Activated CD4-positive, CD25-positive, alpha-beta regulatory T cell treated with anti-CD3 and anti-CD28 coated beads, Interleukin-2, amount 50 U/mL, for 24 hours (primary cell): ENCODE data around the gene NACC1.
A peak's percentile ranks its signal among the peaks of the same experiment; 100 is the strongest.
"Not testable (repeated sequence)": the region's sequence is repeated elsewhere in the genome, so short reads cannot be mapped to it uniquely, and the experiment has no call there.

Source experiments
- ATAC-seq, 2 donors: fragments of 150-1000 bp; cut with Tn5 transposase; one replicate each; pipeline ENCODE4 v1.10.0; 2021; ENCODE audit warnings: mild to moderate bottlenecking in 1 of 2, moderate library complexity in 1 of 2

Gene NACC1

DNA sequence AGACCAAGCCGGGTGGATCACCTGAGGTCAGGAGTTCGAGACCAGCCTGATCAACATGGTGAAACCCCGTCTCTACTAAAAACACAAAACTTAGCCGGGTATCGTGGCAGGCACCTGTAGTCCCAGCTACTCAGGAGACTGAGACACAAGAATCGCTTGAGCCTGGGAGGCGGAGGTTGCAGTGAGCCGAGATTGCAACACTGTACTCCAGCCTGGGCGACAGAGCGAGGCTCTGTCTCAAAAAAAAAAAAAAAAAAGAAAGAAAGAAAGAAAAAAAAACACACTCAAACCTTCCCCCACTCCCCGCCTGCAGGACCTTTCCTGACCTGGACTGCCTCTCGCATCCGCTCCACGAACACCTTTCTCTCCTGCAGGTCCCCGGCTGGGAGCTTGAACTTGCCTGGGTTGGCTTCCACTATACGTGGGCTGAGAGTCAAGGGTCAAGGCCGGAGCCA is 31.1 kb downstream of the NACC1 start:
- ATAC-seq, result not testable (repeated sequence)

DNA sequence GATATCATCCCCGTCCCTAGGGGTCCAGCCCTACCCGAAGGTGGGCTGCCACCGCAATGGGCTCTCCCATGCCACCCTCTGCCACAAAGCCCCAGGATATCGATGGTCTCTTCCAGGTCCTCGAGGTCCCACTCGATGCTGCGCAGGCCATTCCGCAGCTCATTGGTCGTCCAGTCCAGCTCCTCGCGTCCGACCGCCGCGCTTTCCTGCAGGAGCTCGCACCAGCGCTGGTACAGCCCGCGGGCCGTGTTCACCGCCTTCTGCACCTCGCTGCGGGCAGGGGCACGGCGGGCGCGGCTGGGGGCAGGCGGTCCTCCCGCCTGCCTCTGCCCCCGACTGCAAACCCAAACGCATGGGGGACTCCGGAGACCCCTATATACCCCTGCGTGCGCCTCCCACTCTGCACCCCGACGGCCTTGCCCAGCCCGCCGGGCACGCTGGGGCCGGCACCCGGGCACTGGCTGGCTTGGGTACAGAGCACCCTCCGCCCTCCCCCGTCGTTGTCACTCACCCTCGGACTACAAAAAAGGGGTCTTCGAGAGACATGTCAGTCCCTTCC is 31.6 kb downstream of the NACC1 start:
- ATAC-seq, result peak; percentile 0

DNA sequence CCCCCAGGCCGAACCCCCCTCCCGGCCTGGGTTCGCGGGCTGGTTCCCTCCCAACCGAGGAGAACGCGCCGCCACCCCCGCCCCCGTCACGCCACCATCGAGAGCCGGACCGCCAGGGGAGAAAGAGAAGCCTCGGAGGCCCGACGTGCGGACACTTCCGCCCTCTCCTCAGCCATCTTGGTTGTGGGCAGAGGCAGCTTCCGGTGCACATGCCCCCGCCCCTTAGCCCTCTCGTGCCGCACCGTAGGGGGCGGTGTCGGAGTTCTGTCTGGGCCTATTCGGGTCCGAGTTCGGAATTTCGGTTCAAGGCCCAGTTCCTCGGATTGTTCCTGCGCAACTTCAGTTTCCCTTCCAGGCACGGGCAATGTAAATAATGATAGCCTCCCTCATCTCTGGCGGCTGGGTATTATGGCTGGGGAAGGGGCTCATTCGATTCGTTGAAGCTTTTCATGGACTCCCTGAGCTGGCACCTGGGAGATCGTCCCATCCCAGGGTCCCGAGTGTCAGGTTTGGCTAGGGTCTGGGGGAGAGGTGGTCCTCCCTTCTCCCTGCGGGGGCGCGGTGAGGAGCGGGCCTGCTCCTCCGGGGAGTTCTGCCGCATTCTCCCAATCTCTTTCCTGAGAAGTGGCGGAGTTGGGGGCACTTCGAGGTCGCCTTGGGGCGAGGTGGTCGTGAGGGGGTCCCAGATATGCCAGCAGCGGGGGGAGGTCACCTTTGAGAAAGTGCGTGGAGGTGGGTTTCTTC is 32.3 kb downstream of the NACC1 start, which contains the start of the genes IER2 and STX10:
Gene IER2 (plus strand): TSS at position 225 of the 744 bp plus-strand sequence. CDS start 2,776 bp downstream, outside the sequence.
Gene STX10 (minus strand): TSS at position 189 of the 744 bp plus-strand sequence. CDS start 202 bp downstream, outside the sequence.
- peak; percentile 57 to 62 for ATAC-seq

DNA sequence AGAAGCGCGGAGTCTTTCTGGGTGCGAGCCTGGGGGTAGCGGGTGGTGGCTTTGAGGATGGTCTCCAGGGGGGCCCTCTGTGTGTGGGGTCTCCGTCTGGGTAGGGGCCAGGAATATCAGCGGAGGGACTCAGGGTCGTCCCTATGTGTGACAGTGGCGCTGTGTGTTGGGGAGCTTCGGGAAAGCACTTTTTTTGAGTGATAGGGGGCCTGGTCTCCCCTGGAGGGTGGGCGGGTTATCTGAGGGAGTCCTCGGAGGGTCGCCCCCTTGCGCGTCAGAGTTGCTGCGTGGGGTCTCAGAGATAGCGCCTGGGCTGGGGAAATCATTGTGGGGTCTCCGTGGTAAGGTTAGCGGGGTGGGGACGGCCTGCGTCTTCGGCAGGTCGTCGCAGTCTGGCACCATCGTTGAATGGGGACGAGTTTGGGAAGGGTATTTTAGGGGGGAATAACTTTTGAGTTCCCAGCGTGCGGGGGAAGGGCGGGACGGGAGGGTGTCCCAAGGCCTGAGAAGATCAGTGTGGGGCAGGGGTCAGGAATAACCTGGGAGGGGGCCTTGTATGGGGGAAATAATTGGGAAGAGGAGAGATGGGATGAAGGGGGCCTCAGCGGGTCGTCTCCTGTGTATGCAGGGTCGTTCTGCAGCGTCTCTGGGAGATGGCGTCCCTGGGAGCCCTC is 33.0 kb downstream of the NACC1 start:
- peak; percentile 2 to 3 for ATAC-seq

DNA sequence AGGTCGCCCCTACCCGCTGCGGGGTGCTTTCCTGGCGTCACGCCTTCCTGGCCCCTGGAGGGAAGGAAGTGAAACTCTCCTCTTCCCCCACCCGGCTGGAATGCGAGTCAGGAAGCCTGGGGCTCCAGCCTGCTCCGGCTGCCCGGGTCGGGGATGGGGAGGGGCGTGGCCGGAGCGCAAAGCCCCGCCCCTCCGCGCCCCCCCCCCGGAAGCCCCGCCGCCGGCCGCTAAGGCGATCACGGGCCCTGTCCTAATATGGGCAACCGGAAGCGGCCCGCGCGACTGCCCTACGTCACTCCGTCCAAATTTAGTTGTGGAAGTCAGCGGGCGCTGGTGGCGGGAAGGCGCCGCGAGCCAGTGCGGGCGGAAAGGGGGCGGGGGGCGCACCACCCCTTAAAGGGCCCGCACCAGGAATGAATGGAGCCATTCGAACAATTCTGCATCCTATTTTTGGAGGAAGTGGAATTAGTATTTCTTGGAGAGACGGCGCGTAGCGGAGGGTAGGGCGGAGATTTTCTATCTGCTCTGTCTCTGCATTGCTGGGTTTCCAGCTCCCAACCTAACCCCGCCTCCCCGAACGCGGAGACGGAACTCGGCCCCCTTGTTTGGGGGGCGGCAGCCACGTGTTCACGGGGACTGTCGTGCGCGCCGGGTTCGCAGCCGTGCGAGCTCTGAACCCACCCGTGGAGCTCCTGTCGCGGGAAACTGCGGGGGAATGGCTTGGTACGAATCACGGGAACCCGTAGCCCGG is 33.7 kb downstream of the NACC1 start:
- peak; percentile 58 to 61 for ATAC-seq

DNA sequence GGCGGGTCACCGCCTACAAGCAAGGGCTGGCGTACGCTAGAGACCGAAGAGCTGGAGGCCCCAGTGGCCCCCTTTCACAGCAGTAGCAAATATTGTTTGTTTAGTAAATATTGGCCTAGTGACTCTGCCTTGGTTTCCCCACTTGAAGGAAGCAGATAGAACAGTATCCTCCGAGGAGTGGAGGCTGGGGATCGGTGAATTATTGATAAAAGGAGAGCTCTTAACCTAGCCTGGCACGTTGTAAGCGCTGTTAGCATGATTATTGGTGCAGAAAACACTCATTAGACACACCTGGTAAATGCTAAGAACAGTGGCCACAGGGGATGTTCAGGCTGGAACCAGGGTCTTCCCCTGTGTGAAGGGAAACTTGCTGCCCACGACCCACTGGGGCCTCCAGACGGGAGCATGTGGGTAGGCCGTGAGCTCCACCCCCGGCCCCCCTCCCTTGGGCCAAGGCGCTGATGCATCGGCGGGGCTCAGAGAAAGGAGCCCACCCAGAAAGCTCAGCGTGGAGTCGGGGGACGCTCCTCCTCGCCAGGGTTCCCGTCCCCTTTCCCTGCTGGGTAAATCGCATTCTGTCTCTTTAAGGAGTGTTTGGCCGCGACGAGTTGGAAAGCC is 34.4 kb downstream of the NACC1 start:
- peak; percentile 9 to 14 for ATAC-seq

DNA sequence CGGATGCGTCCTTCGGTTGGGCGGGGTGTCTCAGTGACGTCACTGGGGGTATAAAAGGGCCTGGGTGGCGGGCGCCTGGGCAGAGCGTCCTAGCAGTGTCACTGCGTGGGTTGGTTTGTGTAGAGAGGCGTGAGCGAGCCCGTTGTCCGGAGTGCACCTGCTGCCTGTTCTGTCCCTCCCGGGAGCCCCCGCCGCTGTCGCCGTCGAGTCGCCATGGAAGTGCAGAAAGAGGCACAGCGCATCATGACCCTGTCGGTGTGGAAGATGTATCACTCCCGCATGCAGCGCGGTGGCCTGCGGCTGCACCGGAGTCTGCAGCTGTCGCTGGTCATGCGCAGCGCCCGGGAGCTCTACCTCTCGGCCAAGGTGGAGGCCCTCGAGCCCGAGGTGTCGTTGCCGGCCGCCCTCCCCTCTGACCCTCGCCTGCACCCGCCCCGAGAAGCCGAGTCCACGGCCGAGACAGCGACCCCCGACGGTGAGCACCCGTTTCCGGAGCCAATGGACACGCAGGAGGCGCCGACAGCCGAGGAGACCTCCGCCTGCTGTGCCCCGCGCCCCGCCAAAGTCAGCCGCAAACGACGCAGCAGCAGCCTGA is 35.0 kb downstream of the NACC1 start:
- ATAC-seq, result peak; percentile 34 to 44

DNA sequence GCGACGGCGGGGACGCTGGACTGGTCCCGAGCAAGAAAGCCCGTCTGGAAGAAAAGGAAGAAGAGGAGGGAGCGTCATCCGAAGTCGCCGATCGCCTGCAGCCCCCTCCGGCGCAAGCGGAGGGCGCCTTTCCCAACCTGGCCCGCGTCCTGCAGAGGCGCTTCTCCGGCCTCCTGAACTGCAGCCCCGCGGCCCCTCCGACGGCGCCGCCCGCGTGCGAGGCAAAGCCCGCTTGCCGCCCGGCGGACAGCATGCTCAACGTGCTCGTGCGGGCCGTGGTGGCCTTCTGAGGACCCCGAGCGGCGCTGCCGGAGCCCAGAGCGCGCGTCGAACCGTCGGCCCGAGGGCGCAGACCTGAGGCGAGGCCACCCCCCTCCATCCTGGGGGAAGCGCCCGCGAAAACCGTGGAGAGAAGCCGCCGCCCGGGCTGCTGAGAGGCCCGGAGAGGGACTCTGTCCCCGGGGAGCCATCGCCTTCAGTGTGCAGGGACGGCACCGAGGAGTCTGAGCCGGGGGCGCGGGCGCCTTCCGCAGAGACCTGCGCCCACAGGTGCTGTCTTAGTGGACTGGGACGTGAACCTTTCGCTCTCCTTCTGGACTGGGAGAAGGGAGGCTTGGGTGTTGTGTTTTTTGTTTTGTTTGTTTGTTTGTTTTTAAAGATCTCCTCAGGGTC is 35.6 kb downstream of the NACC1 start:
- no peak for ATAC-seq

DNA sequence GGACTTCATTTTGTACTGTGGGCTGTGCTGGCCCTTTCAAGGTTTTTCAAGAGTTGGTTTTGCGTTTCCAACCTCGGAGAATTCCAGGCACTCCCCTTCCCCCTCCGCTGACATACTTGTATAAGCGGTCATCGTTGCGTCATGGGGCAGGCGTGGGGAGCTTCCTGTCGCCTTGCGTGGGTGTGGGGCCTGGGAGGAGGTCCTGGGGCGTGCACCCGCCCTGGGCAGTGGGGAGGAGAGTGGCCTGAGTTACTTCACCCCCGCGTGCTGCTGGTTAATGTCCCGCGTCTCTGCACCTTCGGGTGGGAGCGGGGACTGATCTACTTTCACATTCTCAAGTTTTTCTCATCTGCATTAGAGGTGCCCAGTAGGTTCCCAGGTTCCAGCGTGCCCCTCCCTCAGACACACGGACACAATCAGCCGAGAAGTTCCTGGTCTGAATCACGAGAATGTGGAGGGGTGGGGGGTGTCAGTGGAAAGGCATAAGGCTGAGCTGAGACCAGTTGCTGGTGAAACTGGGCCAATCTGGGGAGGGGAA is 36.2 kb downstream of the NACC1 start:
- ATAC-seq, result no peak

DNA sequence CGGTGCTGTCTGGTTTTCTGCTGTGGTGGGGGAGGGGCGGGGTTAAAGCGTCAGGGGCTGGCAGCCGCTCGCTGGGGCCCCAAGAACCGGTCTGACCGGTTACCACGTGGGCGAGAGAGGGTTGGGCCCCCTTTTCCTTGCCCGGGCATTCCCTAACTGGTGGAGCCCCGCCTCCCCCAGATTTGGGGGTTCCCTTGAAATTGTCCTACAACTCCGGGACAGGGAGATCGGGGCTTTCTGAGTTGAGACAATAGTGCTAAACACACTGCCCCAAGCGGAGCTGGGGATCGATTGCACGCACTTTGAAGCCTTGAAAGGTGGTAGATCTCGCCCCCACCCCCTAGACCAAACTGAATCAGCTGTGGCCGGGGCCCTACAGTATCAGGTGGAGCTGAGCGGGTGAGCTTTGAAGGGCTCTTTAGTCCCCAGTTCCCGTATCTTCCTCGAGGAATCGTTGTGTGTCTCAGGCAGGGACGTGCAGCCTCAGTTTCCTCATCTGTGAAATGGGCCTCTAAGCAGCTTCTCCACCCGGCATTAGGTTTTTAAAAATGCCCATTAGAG is 36.9 kb downstream of the NACC1 start:
- peak; percentile 22 to 28 for ATAC-seq

DNA sequence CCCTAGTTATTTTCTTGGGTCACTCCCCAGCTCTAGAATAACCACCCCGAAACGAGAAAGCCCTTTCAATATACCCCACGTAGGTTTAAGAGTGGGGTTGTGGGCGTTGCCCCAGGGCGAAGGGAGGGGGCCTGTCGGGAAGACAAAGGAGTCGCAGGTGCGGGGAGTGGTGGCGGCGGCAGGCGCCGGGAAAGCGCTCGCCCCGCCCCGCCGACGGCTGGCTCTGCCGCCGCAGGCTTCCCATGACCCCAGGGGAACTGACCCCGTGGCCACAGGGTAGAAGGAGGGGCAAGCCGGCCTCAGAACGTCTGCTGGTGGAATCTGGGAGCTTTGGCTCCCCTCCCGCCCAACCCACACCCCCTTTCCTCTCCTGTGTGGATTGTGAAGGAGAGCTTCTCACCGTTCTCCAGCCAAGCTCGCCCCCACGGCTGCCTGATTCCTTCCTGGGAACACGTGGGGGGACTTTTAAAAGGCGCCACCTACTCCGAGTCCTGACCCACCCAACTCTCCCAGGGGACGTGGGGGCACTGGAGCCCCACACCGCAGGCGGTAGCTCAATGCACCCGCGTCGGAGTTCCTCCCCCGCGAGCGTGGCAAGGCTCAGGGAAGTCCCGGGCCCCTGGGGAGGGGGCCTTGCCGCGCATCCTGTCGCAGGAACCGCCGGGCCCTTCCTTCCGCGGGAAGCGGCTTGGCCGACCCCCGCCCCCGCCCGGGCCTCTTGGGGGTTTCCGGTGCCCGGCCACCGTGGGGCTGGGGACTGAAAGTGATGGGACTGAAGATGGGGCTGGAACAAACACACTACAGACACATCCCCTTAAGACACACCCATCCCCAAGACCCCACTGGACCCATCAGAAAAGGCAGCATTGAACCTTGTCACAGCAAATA is 37.7 kb downstream of the NACC1 start:
- no peak for ATAC-seq

DNA sequence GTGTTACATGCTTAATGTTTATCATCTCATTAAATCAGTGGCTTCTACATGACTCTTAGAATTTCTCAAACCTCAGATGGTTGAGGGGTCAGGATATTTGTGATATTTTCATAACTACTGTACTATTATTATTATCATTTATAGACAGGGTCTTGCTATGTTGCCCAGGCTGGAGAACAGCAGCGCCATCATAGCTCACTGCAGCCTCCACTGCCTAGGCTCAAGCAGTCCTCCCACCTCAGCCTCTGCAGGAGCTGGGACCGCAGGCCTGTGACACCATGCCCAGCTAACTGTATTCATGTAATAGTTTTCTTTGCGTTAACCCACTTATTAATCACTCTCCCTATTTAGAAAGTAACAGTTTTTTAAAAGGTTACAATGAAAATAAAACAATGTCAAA is 41.6 kb downstream of the NACC1 start:
- no peak for ATAC-seq

DNA sequence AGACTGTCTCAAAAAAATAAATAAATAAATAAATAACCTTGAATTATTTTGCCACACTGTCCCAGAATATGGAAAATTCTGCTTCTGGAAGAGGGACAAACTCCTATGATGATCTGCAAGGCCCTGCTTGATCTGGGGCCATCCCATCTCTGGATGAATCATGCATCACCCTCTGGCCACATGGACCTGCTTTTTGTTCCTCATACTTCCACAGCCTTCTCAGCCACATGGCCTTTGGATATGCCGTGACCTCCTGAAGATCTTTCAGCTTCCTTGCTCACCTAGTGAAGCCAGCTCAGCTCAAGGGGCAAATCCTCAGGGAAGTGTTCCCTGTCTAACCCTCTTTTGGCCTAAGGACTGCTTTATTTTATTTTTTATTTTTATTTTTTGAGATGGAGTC is 42.5 kb downstream of the NACC1 start:
- ATAC-seq, result no peak

DNA sequence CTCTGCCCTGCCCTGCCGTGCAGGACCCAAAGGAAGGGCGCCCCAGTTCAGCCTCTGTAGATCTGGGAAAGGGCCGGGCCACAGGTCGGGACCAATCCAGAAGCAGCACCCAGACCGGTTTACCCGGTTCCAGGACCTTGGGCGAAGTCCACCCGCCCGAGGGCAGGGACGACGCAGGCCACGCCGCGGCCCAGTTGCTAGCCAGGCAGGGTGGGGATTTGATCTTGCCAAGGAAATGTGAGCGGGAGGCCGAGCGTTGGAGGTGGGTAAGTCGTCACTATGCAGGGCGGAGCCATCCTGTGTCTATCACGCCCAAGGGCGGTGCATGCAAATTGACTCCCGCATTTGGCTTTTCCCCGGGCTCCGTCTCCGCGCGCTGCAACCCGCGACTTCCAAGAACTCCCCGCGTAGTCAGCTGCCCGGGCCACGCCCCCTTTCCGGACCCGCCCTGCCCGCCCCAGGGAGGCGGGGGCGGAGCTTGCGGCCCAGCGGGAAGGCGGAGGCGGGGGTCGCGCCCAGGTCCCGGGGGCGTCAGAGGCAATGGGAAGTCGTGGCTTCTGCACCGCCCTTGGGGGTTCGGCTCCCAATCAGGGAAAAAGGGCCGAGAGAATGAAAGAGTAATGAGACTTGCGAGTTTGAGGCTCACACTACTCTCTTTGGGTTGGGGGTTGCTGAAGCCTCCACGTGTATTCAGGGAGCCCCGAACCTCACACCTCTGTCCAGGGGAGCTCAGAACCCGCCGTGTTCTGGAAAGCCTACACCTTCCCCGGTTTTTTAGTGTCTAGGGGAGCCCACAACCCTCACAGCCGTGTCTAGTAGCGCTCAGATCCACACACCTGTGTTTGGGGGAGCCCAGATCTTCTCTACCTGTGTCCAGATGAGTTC is 44.9 kb downstream of the NACC1 start:
- ATAC-seq, result peak; percentile 63 to 66

DNA sequence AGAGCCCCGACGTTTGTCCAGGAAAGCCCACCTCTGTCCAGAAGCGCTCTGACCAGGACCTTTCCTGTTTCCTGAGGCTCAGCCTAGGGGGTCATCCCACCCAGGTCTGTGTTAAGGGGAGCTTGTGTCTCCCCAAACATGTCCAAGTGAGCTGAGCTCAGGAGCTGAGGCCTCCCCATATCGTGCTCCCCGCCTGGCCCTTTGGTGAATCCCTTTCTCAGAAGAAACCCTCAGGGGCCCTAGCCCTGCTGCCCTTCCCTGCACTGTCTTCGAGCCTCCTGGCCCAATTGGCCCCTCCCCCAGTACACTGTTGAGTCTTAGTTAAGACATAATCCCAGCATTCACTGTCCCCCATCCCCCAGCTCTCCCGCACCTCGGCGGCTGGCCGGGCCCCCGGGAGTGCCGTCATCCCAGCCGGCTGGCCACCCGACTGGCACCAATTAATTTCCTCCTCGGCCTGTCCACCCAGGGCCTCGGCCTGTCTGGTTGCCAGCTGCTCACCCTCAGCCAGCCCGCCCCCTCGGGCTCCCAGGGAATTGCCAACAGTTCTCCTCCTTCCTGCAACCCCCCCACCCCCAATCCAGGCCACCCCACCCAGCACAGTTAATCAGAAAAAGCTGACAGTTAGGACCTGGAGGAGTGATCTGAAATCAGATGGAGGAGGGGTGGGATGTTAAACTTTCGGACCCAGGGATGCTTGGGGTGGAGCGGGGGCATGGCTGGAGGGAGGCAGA is 45.7 kb downstream of the NACC1 start:
- ATAC-seq, result no peak

DNA sequence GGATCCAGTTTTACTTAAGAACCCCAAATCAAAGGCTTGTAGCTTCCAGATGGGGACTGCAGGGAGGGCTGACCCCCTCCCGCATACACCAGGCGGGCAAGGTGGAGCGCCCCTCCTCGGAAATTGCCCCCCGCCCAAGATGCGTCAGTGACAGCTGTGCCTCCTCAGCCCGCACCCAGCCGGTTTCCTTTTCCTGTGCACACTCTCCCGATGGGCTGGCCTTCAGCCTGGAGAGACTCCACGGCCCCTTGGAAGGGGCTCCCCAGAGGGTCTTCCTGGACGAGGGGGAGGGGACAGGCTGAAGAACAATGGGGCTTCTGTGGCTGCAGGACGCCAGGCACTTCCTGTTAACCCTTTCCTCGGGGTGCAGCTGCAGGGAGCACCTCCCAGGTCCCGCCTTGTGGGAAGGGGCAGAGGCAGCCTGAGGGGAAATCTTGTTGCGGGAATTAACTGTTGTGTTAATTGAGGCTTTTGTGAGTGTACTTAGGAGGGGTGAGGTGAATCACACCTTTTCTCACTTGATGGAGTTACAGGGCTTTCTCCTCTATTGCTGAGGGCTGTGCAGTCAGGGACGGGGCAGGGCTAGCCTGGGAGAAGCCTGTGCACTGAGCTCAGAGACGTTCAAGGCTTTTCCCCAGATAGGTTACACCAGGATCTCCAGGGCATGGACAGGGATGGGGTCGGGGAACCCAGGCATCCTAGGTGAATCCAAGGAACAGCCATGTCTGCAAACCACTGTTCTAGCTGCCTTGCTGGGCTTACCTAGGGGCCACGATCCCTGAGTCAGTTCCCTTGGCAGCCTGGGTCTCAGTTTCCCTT is 46.5 kb downstream of the NACC1 start:
- no peak for ATAC-seq
